ENCODE measurements around the gene GPR158. TPM values are rescaled to one million over a fixed set of nuclear protein-coding genes. Genes with fewer than 3 reads are reported as not detected.

GPR158 gene
- total RNA-seq, 2 experiments from 2014 or later, result not detected

DNA sequence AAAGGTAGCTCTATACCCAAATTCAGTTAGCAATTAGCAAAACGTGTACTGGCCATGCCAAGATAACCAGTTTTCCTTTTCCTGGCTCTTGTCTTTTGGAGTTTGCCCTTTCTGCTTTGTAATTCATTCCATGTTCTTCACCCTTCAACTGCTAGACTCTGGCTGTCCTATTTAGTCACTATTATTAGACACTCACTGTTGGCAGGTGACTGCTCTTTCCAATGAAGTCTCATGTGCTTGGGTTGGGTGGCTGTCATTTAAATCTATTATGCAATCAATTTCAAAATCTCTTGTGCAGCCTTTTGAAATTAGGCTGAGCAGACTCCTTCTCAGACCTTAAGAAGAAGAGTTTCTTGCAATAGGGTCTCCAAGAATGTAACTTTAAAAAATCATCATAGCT lies 266.5 kb downstream of the GPR158 start:
- CTCF ChIA-PET (ENCODE audit: unreplicated experiment), result no interaction called here
- no TSS peak for BruUV-seq (replicated peaks)
- no peak for TF ChIP-seq EZH2phosphoT487 (IDR thresholded peaks at IDR 0.05; ENCODE audit: borderline replicate concordance, low read depth, low read length)
- no peak for TF ChIP-seq CTCF (conservative IDR thresholded peaks at IDR 0.05; ENCODE audit: low read length)

DNA sequence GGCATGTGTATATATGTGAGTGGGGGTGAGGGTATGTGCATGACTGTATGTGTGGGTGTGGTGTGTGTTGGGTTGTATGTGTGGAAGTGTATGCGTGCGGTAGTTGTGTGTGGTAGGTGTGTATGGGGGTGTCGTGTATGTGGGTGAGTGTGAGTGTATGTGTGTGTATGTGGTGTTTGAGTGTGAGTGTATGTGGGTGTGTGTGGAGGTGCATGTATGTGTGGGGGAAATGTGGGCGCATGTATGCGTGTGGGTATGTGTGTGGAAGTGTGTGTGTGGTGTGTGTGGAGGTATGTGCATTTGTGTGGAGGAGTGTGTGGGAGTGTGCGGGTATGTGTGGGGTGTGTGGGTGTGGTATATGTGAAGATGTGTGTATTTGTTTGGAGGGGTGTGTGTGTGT lies 269.5 kb downstream of the GPR158 start:
- H3K4me3 ChIP-seq (ENCODE audit: low read depth, low read length, poor library complexity, severe bottlenecking), result no peak overlapping the region
- H3K9me2 ChIP-seq (ENCODE audit: insufficient read depth, low read length), result no peaks in the 10 kb centered on the region
- no peak overlapping the region for H2AFZ ChIP-seq (ENCODE audit: low read length)
- no peaks in the 10 kb centered on the region for H4K20me1 ChIP-seq (ENCODE audit: insufficient read depth, low read length)
- H3K4me1 ChIP-seq (ENCODE audit: insufficient read depth, low read length, poor library complexity, severe bottlenecking), result no peaks in the 10 kb centered on the region
- CTCF ChIA-PET (ENCODE audit: unreplicated experiment), result no interaction called here
- H3K4me2 ChIP-seq (ENCODE audit: low read length), result no peak overlapping the region
- POLR2A ChIA-PET, result interaction anchor here (0.6 kb wide), 1 partner anchor 60 kb away, joined by 3 read pairs; no protein-coding TSS in a partner anchor
- TF ChIP-seq CTCF (conservative IDR thresholded peaks at IDR 0.05; ENCODE audit: low read length) (no peak), EZH2phosphoT487 (IDR thresholded peaks at IDR 0.05; ENCODE audit: borderline replicate concordance, low read depth, low read length) (no peak)
- no peak overlapping the region for H3K27ac ChIP-seq (ENCODE audit: low read depth, low read length, poor library complexity, severe bottlenecking)
- intact Hi-C loops (cut with micrococcal nuclease; ENCODE audit: unreplicated experiment), result no loop called here
- no peaks in the 10 kb centered on the region for H3K9me3 ChIP-seq (ENCODE audit: low read length)
- no peaks in the 10 kb centered on the region for H3K79me2 ChIP-seq (ENCODE audit: insufficient read depth, low read depth, low read length)
- DNase-seq (ENCODE audit: low spot score), result no peak
- no TSS peak for BruUV-seq (replicated peaks)
- H3K36me3 ChIP-seq (ENCODE audit: insufficient read depth, low read length), result no peaks in the 10 kb centered on the region

More for the DNA sequence above, 266.5 kb downstream of the GPR158 start:
- Histone ChIP-seq H4K20me1 (ENCODE audit: insufficient read depth, low read length) (no peaks in the 10 kb centered on the region), H3K36me3 (ENCODE audit: insufficient read depth, low read length) (no peaks in the 10 kb centered on the region), H3K79me2 (ENCODE audit: insufficient read depth, low read depth, low read length) (no peaks in the 10 kb centered on the region), H3K9me2 (ENCODE audit: insufficient read depth, low read length) (no peaks in the 10 kb centered on the region), H2AFZ (ENCODE audit: low read length) (no peak overlapping the region), H3K4me3 (ENCODE audit: low read depth, low read length, poor library complexity, severe bottlenecking) (no peak overlapping the region), H3K4me2 (ENCODE audit: low read length) (no peak overlapping the region), H3K27ac (ENCODE audit: low read depth, low read length, poor library complexity, severe bottlenecking) (no peak overlapping the region), H3K9me3 (ENCODE audit: low read length) (no peaks in the 10 kb centered on the region), H3K4me1 (ENCODE audit: insufficient read depth, low read length, poor library complexity, severe bottlenecking) (no peaks in the 10 kb centered on the region)
- DNase-seq (ENCODE audit: low spot score), result no peak
- POLR2A ChIA-PET, result interaction anchor here (0.7 to 1.0 kb wide), 2 partner anchors 10 to 261 kb away, joined by 3 to 4 read pairs; no protein-coding TSS in a partner anchor
- intact Hi-C loops (cut with micrococcal nuclease; ENCODE audit: unreplicated experiment), result no loop called here

DNA sequence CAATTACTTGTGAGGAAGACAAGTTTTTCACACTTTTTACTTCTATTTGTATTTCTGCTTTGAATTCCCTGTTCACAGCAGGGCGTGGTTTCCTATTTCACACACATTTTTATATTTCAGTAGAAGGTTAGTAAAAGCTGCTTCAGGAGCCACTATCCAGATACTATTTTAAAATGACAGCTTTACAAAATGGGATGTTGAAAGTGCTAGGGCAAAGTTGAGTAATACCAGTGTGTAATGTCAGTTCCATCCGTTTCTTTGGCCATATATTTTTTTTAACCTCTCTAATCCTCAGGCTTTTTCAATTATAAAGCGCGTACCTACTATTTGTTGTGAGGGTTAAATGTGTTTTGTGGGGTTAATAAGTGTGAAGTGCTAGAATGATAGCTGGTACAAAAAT lies 276.6 kb downstream of the GPR158 start:
- no TSS peak for BruUV-seq (replicated peaks)
- H3K9me3 ChIP-seq (ENCODE audit: low read length), result peaks cover 4% of the 10 kb centered on the region; the same call in 1 of the 2 replicates
- no peak for TF ChIP-seq CTCF (conservative IDR thresholded peaks at IDR 0.05; ENCODE audit: low read length)
- TF ChIP-seq EZH2phosphoT487 (IDR thresholded peaks at IDR 0.05; ENCODE audit: borderline replicate concordance, low read depth, low read length), result no peak
- H3K4me1 ChIP-seq (ENCODE audit: insufficient read depth, low read length, poor library complexity, severe bottlenecking), result no peaks in the 10 kb centered on the region
- intact Hi-C loops (cut with micrococcal nuclease; ENCODE audit: unreplicated experiment), result no loop called here
- no peaks in the 10 kb centered on the region for H4K20me1 ChIP-seq (ENCODE audit: insufficient read depth, low read length)
- DNase-seq (ENCODE audit: low spot score), result no peak
- no peak overlapping the region for H3K4me2 ChIP-seq (ENCODE audit: low read length)
- H3K9me2 ChIP-seq (ENCODE audit: insufficient read depth, low read length), result no peaks in the 10 kb centered on the region
- no peaks in the 10 kb centered on the region for H3K36me3 ChIP-seq (ENCODE audit: insufficient read depth, low read length)
- H2AFZ ChIP-seq (ENCODE audit: low read length), result no peak overlapping the region
- H3K27ac ChIP-seq (ENCODE audit: low read depth, low read length, poor library complexity, severe bottlenecking), result no peak overlapping the region
- no peak overlapping the region for H3K4me3 ChIP-seq (ENCODE audit: low read depth, low read length, poor library complexity, severe bottlenecking)
- H3K79me2 ChIP-seq (ENCODE audit: insufficient read depth, low read depth, low read length), result no peaks in the 10 kb centered on the region
- ChIA-PET POLR2A (interaction anchor here (0.6 to 1.5 kb wide), 3 partner anchors 10 to 47 kb away, joined by 3 to 4 read pairs (median 3); no protein-coding TSS in a partner anchor), CTCF (ENCODE audit: unreplicated experiment) (no interaction called here)

All from OCI-LY7 (cell line).